IMR-90 (cell line): Measurements from ENCODE around the gene SLC29A1. TPM values are rescaled to one million over a fixed set of nuclear protein-coding genes. Genes with fewer than 3 reads are reported as not detected.

Experiments used
- ATAC-seq: fragments of 200-7000 bp; cut with Tn5 transposase; 2 replicates; pipeline ENCODE4 v1.9.1; 2020; ENCODE audit warnings: low read depth, mild to moderate bottlenecking, moderate library complexity
- BruUV-seq: library from RNA; stranded (reverse); fragments of 400-500 nt; replicated peaks from 2 replicates; lab custom pipeline; 2021; lab: Mats Ljungman, UMichigan
- CTCF ChIA-PET: fragments of 300-600 bp; formaldehyde crosslinking; extraction: SDS; loops from one replicate; lab custom pipeline; 2021; ENCODE audit warnings: antibody characterized with exemption; lab: Yijun Ruan, JAX
- POLR2A ChIA-PET: fragments of 300-600 bp; sonication (Branson Sonifier 250); formaldehyde crosslinking; loops from one replicate; lab custom pipeline; 2022; ENCODE audit warnings: antibody characterized with exemption; ENCODE audit not compliant: unreplicated experiment; lab: Charles Lee
- DNase-seq: peaks from one replicate; pipeline ENCODE4 v3.0.0; 2013
- H2AFZ ChIP-seq: replicated peaks from 2 replicates; pipeline ENCODE3; 2013; ENCODE audit warnings: low read length, mild to moderate bottlenecking; ENCODE audit not compliant: poor library complexity
- H2AK5ac ChIP-seq: 2 replicates; pipeline ENCODE4 v1.6.1; 2013; ENCODE audit warnings: low read depth, low read length, inconsistent platforms
- H2AK9ac ChIP-seq: replicated peaks from 2 replicates; pipeline ENCODE3; 2013; ENCODE audit warnings: mild to moderate bottlenecking, low read depth, low read length, moderate library complexity; ENCODE audit not compliant: poor library complexity
- H2BK120ac ChIP-seq: 2 replicates; pipeline ENCODE4 v1.6.1; 2013; ENCODE audit warnings: low read depth, low read length, inconsistent platforms
- H2BK15ac ChIP-seq: 3 replicates; pipeline ENCODE4 v1.6.1; 2013; ENCODE audit warnings: low read depth, low read length, inconsistent platforms
- H2BK20ac ChIP-seq: 2 replicates; pipeline ENCODE4 v1.6.1; 2013; ENCODE audit warnings: low read depth, mild to moderate bottlenecking, inconsistent platforms, low read length, moderate library complexity
- H2BK5ac ChIP-seq: 2 replicates; pipeline ENCODE4 v1.6.1; 2013; ENCODE audit warnings: mild to moderate bottlenecking, low read depth, low read length, inconsistent platforms; ENCODE audit not compliant: poor library complexity, severe bottlenecking
- H3K14ac ChIP-seq: replicated peaks from 2 replicates; pipeline ENCODE4 v1.6.1; 2013; ENCODE audit warnings: low read depth, low read length, inconsistent platforms
- H3K18ac ChIP-seq: 2 replicates; pipeline ENCODE4 v1.6.1; 2013; ENCODE audit warnings: low read depth, low read length, control low read depth
- H3K23ac ChIP-seq: 2 replicates; pipeline ENCODE4 v1.6.1; 2013; ENCODE audit warnings: low read depth, low read length, inconsistent platforms
- H3K27ac ChIP-seq: 2 replicates; pipeline ENCODE4 v1.5.1; 2013; ENCODE audit warnings: mild to moderate bottlenecking, control low read depth, low read length; ENCODE audit not compliant: insufficient read depth
- H3K27me3 ChIP-seq: 2 replicates; pipeline ENCODE4 v1.6.1; 2013; ENCODE audit warnings: low read length; ENCODE audit not compliant: control insufficient read depth, insufficient read depth
- H3K36me3 ChIP-seq: 2 replicates; pipeline ENCODE4 v1.6.1; 2013; ENCODE audit warnings: low read length, mixed read lengths; ENCODE audit not compliant: control insufficient read depth, insufficient read depth
- H3K4ac ChIP-seq: 2 replicates; pipeline ENCODE4 v1.6.1; 2013; ENCODE audit warnings: low read depth, low read length, inconsistent platforms
- H3K4me1 ChIP-seq: 2 replicates; pipeline ENCODE4 v1.6.1; 2013; ENCODE audit warnings: low read length, mixed read lengths; ENCODE audit not compliant: control insufficient read depth, insufficient read depth
- H3K4me2 ChIP-seq: 2 replicates; pipeline ENCODE4 v1.6.1; 2013; ENCODE audit warnings: low read depth, mild to moderate bottlenecking, control low read depth, low read length, moderate library complexity
- H3K4me3 ChIP-seq: 2 replicates; pipeline ENCODE4 v1.5.1; 2013; ENCODE audit warnings: low read depth, mild to moderate bottlenecking, control low read depth, low read length, moderate library complexity; ENCODE audit not compliant: insufficient read depth
- H3K56ac ChIP-seq: 2 replicates; pipeline ENCODE4 v1.6.1; 2013; ENCODE audit warnings: low read length, inconsistent platforms; ENCODE audit not compliant: insufficient read depth; ENCODE audit errors: extremely low read depth
- H3K79me1 ChIP-seq, 2 experiments: 2 replicates each; pipeline ENCODE4 v1.6.1; 2013; ENCODE audit warnings: low read length in 2 of 2, inconsistent platforms in 1 of 2, low read depth in 1 of 2
- H3K9ac ChIP-seq: 2 replicates; pipeline ENCODE4 v1.6.1; 2013; ENCODE audit warnings: low read depth, low read length, control low read depth
- H3K9me1 ChIP-seq: 2 replicates; pipeline ENCODE4 v1.6.1; 2013; ENCODE audit warnings: low read length, inconsistent platforms; ENCODE audit not compliant: insufficient read depth
- H3K9me3 ChIP-seq: 2 replicates; pipeline ENCODE4 v1.6.1; 2013; ENCODE audit warnings: low read length; ENCODE audit not compliant: control insufficient read depth, insufficient read depth
- H4K20me1 ChIP-seq: 2 replicates; pipeline ENCODE4 v1.6.1; 2013; ENCODE audit warnings: low read length, inconsistent platforms; ENCODE audit not compliant: insufficient read depth
- H4K5ac ChIP-seq: 2 replicates; pipeline ENCODE4 v1.6.1; 2013; ENCODE audit warnings: mild to moderate bottlenecking, low read depth, low read length, control low read depth
- H4K8ac ChIP-seq, 2 experiments: 2 replicates each; pipeline ENCODE4 v1.6.1; 2013; ENCODE audit warnings: low read depth in 2 of 2, low read length in 2 of 2, control low read depth in 1 of 2, inconsistent platforms in 1 of 2
- H4K91ac ChIP-seq: 2 replicates; pipeline ENCODE4 v1.6.1; 2013; ENCODE audit warnings: low read depth, low read length, inconsistent platforms; ENCODE audit not compliant: insufficient read depth
- BHLHE40 ChIP-seq: fragments of 150-350 bp; IDR thresholded peaks from 2 replicates; pipeline ENCODE4 v1.6.1; 2016; ENCODE audit warnings: mild to moderate bottlenecking, low read depth, low read length
- CEBPB ChIP-seq: IDR thresholded peaks from 2 replicates; pipeline ENCODE4 v1.6.1; 2012; ENCODE audit warnings: low read depth, low read length, improper control_type of control experiment
- CHD1 ChIP-seq: IDR thresholded peaks from 2 replicates; pipeline ENCODE4 v1.6.1; 2012; ENCODE audit warnings: low read depth, low read length, improper control_type of control experiment
- MAFK ChIP-seq: IDR thresholded peaks from 2 replicates; pipeline ENCODE4 v1.6.1; 2012; ENCODE audit warnings: low read depth, low read length, improper control_type of control experiment
- NFE2L2 ChIP-seq: fragments of 150-350 bp; IDR thresholded peaks from 2 replicates; pipeline ENCODE4 v1.6.1; 2016; ENCODE audit warnings: low read depth, mild to moderate bottlenecking, low read length
- RAD21 ChIP-seq: IDR thresholded peaks from 2 replicates; pipeline ENCODE4 v1.6.1; 2012; ENCODE audit warnings: low read length, improper control_type of control experiment
- RCOR1 ChIP-seq: IDR thresholded peaks from 2 replicates; pipeline ENCODE4 v1.6.1; 2012; ENCODE audit warnings: mild to moderate bottlenecking, low read length, improper control_type of control experiment; ENCODE audit not compliant: insufficient replicate concordance
- RFX5 ChIP-seq: IDR thresholded peaks from 2 replicates; pipeline ENCODE4 v1.8.0; 2012; ENCODE audit warnings: low read depth, mild to moderate bottlenecking, low read length, moderate library complexity
- USF2 ChIP-seq: fragments of 150-350 bp; IDR thresholded peaks from 2 replicates; pipeline ENCODE4 v1.6.1; 2017; ENCODE audit warnings: mild to moderate bottlenecking, antibody characterized with exemption, low read length, low read depth
- WGBS, 2 experiments: methylation state at CpG; one replicate each; pipeline versions ENCODE4 v1.1.5 to v1.1.7; 2013; ENCODE audit warnings: missing lambda C conversion rate in 2 of 2; ENCODE audit not compliant: insufficient read length in 1 of 2; ENCODE audit errors: extremely low coverage in 2 of 2; 5-methylcytosine and 5-hydroxymethylcytosine counted together
- dilution Hi-C: fragments of 300-500 bp; cut with HindIII; formaldehyde crosslinking; loops from one replicate; pipeline ENCODE4 v1.14.3; 2018; ENCODE audit warnings: low sequenced_read_pairs; ENCODE audit not compliant: unreplicated experiment
- in situ Hi-C: fragments of 300-500 bp; cut with MboI; formaldehyde crosslinking; loops from 3 replicates; pipeline ENCODE4 v1.14.3; 2019; ENCODE audit warnings: low sequenced_read_pairs, inconsistent platforms, mixed read lengths
- intact Hi-C: fragments of 100-400 bp; cut with micrococcal nuclease; formaldehyde crosslinking; loops from 2 replicates; pipeline ENCODE4 v1.10.0; 2022
- polyA plus RNA-seq, 3 experiments: library from polyadenylated mRNA; depleted of rRNA; stranded (reverse); fragments of >200 nt; gene quantifications; 2 replicates each; pipeline ENCODE4 v1.2.3, GENCODE V29; 2012; ENCODE audit warnings: low replicate concordance in 1 of 3
- total RNA-seq: library from RNA; depleted of rRNA; stranded (reverse); fragments of >200 nt; gene quantifications from 2 replicates; pipeline ENCODE4 v1.2.3, GENCODE V29; 2012

SLC29A1 gene
- total and polyA plus RNA-seq, 2 of the 4 experiments (the other 2 are of a cell fraction): 4.1 to 22.1 TPM

GRCh38 chr6:44225579-44226325, 2.4 kb downstream of the SLC29A1 start:
- Histone ChIP-seq H3K79me1 (peaks cover 0 to 8% of the 10 kb centered on the region in 2 experiments; a peak in 1 of 4 replicates), H2BK5ac (no peak overlapping the region), H4K8ac (no peak overlapping the region), H2AK9ac (peak overlapping the region; percentile 23), H3K9ac (no peak overlapping the region), H2BK20ac (no peak overlapping the region), H2BK15ac (no peak overlapping the region), H3K9me1 (no peaks in the 10 kb centered on the region; the same call in 1 of the 2 replicates), H3K36me3 (no peaks in the 10 kb centered on the region), H3K27ac (no peak overlapping the region), H2AFZ (no peak overlapping the region), H3K14ac (no peak overlapping the region), H3K27me3 (no peaks in the 10 kb centered on the region), H2AK5ac (no peak overlapping the region), H3K56ac (no peak overlapping the region), H4K5ac (no peak overlapping the region), H3K4ac (no peak overlapping the region), H4K91ac (no peak overlapping the region), H3K23ac (no peak overlapping the region), H4K20me1 (no peaks in the 10 kb centered on the region), H3K4me1 (peaks cover 16% of the 10 kb centered on the region), H3K18ac (no peak overlapping the region), H3K9me3 (no peaks in the 10 kb centered on the region), H3K4me3 (no peak overlapping the region), H3K4me2 (no peak overlapping the region), H2BK120ac (no peak overlapping the region)
- ATAC-seq (no peak), DNase-seq (no peak)
- dilution Hi-C loops (no loop called here), intact Hi-C loops (no loop called here), in situ Hi-C loops (no loop called here)
- ChIA-PET CTCF (no interaction called here), POLR2A (no interaction called here)
- BruUV-seq: no TSS peak
- TF ChIP-seq RFX5: no peak
- TF ChIP-seq RAD21: no peak
- no peak for TF ChIP-seq NFE2L2
- no peak for TF ChIP-seq CHD1
- no peak for TF ChIP-seq USF2
- no peak for TF ChIP-seq CEBPB
- TF ChIP-seq MAFK: no peak
- no peak for TF ChIP-seq BHLHE40
- TF ChIP-seq RCOR1: no peak
- WGBS, 2 experiments: 100% methylated on average over 2 of the region's 8 CpGs; no CpG with 5 or more reads in 1 of the 2 experiments
